Endothelial cell of umbilical vein (primary cell): ENCODE results near the gene MATK. TPM values are rescaled to one million over a fixed set of nuclear protein-coding genes. Genes with fewer than 3 reads are reported as not detected.

Source experiments
- BruUV-seq: library from RNA; stranded (reverse); fragments of 400-500 nt; replicated peaks from 2 replicates; lab custom pipeline; 2021; lab: Mats Ljungman, UMichigan
- CTCF ChIA-PET: fragments of 300-600, 350-600 bp; sonication (Branson Sonifier 250); formaldehyde crosslinking; loops from one replicate; lab custom pipeline; 2021; ENCODE audit warnings: antibody characterized with exemption, inconsistent platforms; lab: Charles Lee
- POLR2A ChIA-PET: fragments of 300-600, 350-600 bp; sonication (Branson Sonifier 250); formaldehyde crosslinking; loops from one replicate; lab custom pipeline; 2021; ENCODE audit warnings: antibody characterized with exemption, inconsistent platforms; lab: Charles Lee
- DNase-seq: peaks from one replicate; pipeline ENCODE4 v3.0.0-alpha.2; 2011; ENCODE audit warnings: low read depth, low spot score
- FAIRE-seq: peaks from 2 replicates; lab custom pipeline; 2011; peaks lifted over from hg19 to GRCh38; lab: Jason Lieb, UNC
- H2AFZ ChIP-seq: 2 replicates; pipeline ENCODE4 v1.6.0; 2012; ENCODE audit warnings: low read depth, low read length, control low read depth, inconsistent platforms
- H3K27ac ChIP-seq: 2 replicates; pipeline ENCODE4 v1.5.1; 2011; ENCODE audit warnings: low read depth, mild to moderate bottlenecking, control low read depth, low read length, moderate library complexity; ENCODE audit not compliant: insufficient read depth
- H3K27me3 ChIP-seq, 2 experiments: 2 replicates each; pipeline versions ENCODE4 v1.6.0 to v1.6.1; 2011; ENCODE audit warnings: low read length in 2 of 2, mixed read lengths in 1 of 2; ENCODE audit not compliant: control insufficient read depth in 2 of 2, insufficient read depth in 2 of 2
- H3K36me3 ChIP-seq, 2 experiments: 2 replicates in 1 of 2; 3 replicates in 1 of 2; pipeline ENCODE4 v1.5.1; 2011; ENCODE audit warnings: low read length in 2 of 2, mild to moderate bottlenecking in 1 of 2, moderate library complexity in 1 of 2; ENCODE audit not compliant: control insufficient read depth in 2 of 2, insufficient read depth in 2 of 2; ENCODE audit errors: extremely low read depth in 1 of 2
- H3K4me1 ChIP-seq: 3 replicates; pipeline ENCODE4 v1.5.1; 2011; ENCODE audit warnings: mild to moderate bottlenecking, low read length; ENCODE audit not compliant: control insufficient read depth, insufficient read depth; ENCODE audit errors: extremely low read depth
- H3K4me2 ChIP-seq: 2 replicates; pipeline ENCODE4 v1.6.1; 2011; ENCODE audit warnings: low read length, control low read depth, mixed read lengths; ENCODE audit not compliant: insufficient read depth
- H3K4me3 ChIP-seq, 3 experiments: fragments of 200-600 bp in 1 of 3; sonication (generic), shearing (Covaris generic) in 1 of 3; replicated peaks in 1 of 3; 2 replicates each; pipeline ENCODE4 v1.5.1; 2011 to 2016; ENCODE audit warnings: control low read depth in 3 of 3, low read length in 3 of 3, mild to moderate bottlenecking in 2 of 3, inconsistent platforms in 1 of 3, low read depth in 1 of 3, moderate library complexity in 1 of 3; ENCODE audit not compliant: insufficient read depth in 1 of 3
- H3K79me2 ChIP-seq: 2 replicates; pipeline ENCODE4 v1.6.0; 2012; ENCODE audit warnings: low read length, inconsistent platforms; ENCODE audit not compliant: control insufficient read depth, insufficient read depth
- H3K9ac ChIP-seq: replicated peaks from 2 replicates; pipeline ENCODE3; 2011; ENCODE audit warnings: low read length, control low read depth; ENCODE audit not compliant: insufficient read depth; ENCODE audit errors: extremely low read depth
- H3K9me1 ChIP-seq: replicated peaks from 3 replicates; pipeline ENCODE4 v1.6.0; 2011; ENCODE audit warnings: mild to moderate bottlenecking, low read length; ENCODE audit not compliant: control insufficient read depth, insufficient read depth; ENCODE audit errors: extremely low read depth
- H3K9me3 ChIP-seq: replicated peaks from 2 replicates; pipeline ENCODE4 v1.5.1; 2012; ENCODE audit warnings: low read length, inconsistent platforms; ENCODE audit not compliant: control insufficient read depth, insufficient read depth
- H4K20me1 ChIP-seq: replicated peaks from 2 replicates; pipeline ENCODE3; 2011; ENCODE audit warnings: mild to moderate bottlenecking, low read length; ENCODE audit not compliant: control insufficient read depth, insufficient read depth; ENCODE audit errors: extremely low read depth
- CTCF ChIP-seq, 2 donors: IDR thresholded peaks; 1 replicate in 1 of 2; 2 replicates in 1 of 2; pipeline ENCODE4 v1.5.1; 2011; ENCODE audit warnings: low read length in 2 of 2, mild to moderate bottlenecking in 2 of 2, moderate library complexity in 2 of 2, control low read depth in 1 of 2, inconsistent platforms in 1 of 2, low read depth in 1 of 2; ENCODE audit not compliant: insufficient read depth in 1 of 2; ENCODE audit errors: extremely low read depth in 1 of 2
- EZH2 ChIP-seq: IDR thresholded peaks from 2 replicates; pipeline ENCODE4 v1.6.1; 2012; ENCODE audit warnings: borderline replicate concordance, low read depth, mild to moderate bottlenecking, moderate library complexity, low read length, inconsistent platforms; ENCODE audit not compliant: severe bottlenecking
- FOS ChIP-seq: IDR thresholded peaks from 2 replicates; pipeline ENCODE4 v1.6.1; 2011; ENCODE audit warnings: mild to moderate bottlenecking, low read length, moderate library complexity, borderline replicate concordance; ENCODE audit not compliant: insufficient read depth
- GATA2 ChIP-seq: IDR thresholded peaks from 2 replicates; pipeline ENCODE4 v1.7.0; 2011; ENCODE audit warnings: low read depth, mild to moderate bottlenecking, moderate library complexity, mixed read lengths, low read length; ENCODE audit not compliant: insufficient read length, insufficient read depth
- JUN ChIP-seq: IDR thresholded peaks from 2 replicates; pipeline ENCODE4 v1.6.1; 2011; ENCODE audit warnings: borderline replicate concordance, low read depth; ENCODE audit not compliant: insufficient read length, insufficient read depth
- MYC ChIP-seq: IDR thresholded peaks from one replicate; pipeline ENCODE4 v1.6.1; 2011; ENCODE audit warnings: mild to moderate bottlenecking, low read depth, low read length
- POLR2A ChIP-seq: IDR thresholded peaks from 2 replicates; pipeline ENCODE4 v1.6.1; 2012; ENCODE audit warnings: low read depth, mild to moderate bottlenecking, control low read depth, low read length
- POLR2AphosphoS5 ChIP-seq: IDR thresholded peaks from 2 replicates; pipeline ENCODE4 v1.6.1; 2012; ENCODE audit warnings: low read depth, mild to moderate bottlenecking, control low read depth, low read length, moderate library complexity; ENCODE audit not compliant: insufficient read depth
- dilution Hi-C: fragments of 300-500 bp; cut with MboI; formaldehyde crosslinking; loops from one replicate; pipeline ENCODE4 v1.15.0; 2019; ENCODE audit warnings: low sequenced_read_pairs; ENCODE audit not compliant: extremely low pct_ligation_motif_present
- intact Hi-C: fragments of 100-400 bp; cut with micrococcal nuclease; formaldehyde crosslinking; loops from one replicate; pipeline ENCODE4 v1.10.0; 2022
- polyA plus RNA-seq, 4 experiments: library from polyadenylated mRNA; depleted of rRNA in 3 of 4; stranded (reverse) in 3 of 4; unstranded in 1 of 4; fragments of >200 nt; gene quantifications; 2 replicates each; pipeline versions ENCODE4 v1.2.1 to v1.2.3, GENCODE V29; 2011 to 2012; ENCODE audit warnings: missing spikeins in 1 of 4
- total RNA-seq: library from RNA; stranded (reverse); gene quantifications from 2 replicates; pipeline ENCODE4 v1.2.3, GENCODE V29; 2021
- TF ChIP-seq, protein P1 (sequence below): IDR thresholded peaks from 2 replicates; pipeline ENCODE4 v1.6.1; 2011; ENCODE audit not compliant: insufficient read depth, insufficient read length

MATK gene
- total and polyA plus RNA-seq, 2 donors (not counting 3 experiments of a cell fraction or from before 2014, with no cell fraction given), result not detected

DNA sequence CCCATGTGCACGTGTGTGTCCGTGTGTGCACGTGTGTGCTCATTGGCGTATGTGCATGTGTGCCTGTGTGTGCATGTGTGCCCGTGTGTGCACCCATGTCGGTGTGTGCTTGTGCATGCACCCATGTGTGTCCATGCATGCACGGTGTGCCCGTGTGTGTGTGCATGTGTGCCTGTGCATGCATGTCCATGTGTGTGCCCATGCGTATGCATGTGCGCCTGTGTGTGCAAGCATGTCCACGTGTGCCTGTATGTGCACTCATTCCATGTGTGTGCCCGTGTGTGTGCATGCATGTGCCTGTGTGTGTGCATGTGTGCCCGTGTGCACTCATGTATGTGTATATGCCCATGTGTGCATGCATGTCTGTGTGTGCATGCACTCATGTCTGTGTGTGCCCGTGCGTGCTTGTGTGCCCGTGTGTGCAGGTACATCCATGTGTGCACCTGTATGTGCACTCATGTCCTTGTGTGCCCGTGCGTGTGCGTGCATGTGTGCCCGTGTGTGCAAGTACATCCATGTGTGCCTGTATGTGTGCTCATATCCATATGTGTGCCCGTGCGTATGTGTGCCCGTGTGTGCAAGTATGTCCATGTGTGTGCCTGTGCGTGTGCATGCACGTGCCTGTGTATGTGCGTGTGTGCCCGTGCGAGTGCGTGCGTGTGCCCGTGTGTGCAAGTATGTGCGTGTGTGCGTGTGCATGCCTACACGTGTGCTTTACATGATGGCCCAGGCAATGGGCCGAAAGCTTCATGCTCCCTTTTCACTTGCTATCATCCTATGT lies 21.6 kb upstream of the MATK start:
- Histone ChIP-seq H3K27ac (no peak overlapping the region), H4K20me1 (no peaks in the 10 kb centered on the region), H3K4me1 (no peaks in the 10 kb centered on the region), H3K36me3 (no peaks in the 10 kb centered on the region), H2AFZ (no peak overlapping the region), H3K27me3 (no peaks in the 10 kb centered on the region), H3K9me1 (no peaks in the 10 kb centered on the region), H3K9ac (no peak overlapping the region), H3K4me2 (no peak overlapping the region), H3K9me3 (no peaks in the 10 kb centered on the region), H3K4me3 (no peak overlapping the region), H3K79me2 (no peaks in the 10 kb centered on the region)
- CTCF ChIA-PET, result no interaction called here
- no TSS peak for BruUV-seq
- intact Hi-C loops (no loop called here), dilution Hi-C loops (no loop called here)
- no peak for FAIRE-seq
- POLR2A ChIA-PET, result no interaction called here
- TF ChIP-seq POLR2A (no peak), POLR2AphosphoS5 (no peak), GATA2 (no peak), FOS (no peak), EZH2 (no peak), CTCF (IDR thresholded peaks at IDR 0.05; ENCODE audit: extremely low read depth in 1 of 2, insufficient read depth in 1 of 2, low read depth in 1 of 2, low read length in 2 of 2) (no peak), MYC (no peak), JUN (no peak)
- TF ChIP-seq, protein P1, sequence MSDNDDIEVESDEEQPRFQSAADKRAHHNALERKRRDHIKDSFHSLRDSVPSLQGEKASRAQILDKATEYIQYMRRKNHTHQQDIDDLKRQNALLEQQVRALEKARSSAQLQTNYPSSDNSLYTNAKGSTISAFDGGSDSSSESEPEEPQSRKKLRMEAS, result no peak
- DNase-seq, result no peak
